Measurements from ENCODE around the gene EHHADH.
"Not testable (repeated sequence)": the region's sequence is repeated elsewhere in the genome, so short reads cannot be mapped to it uniquely, and the experiment has no call there.

Gene EHHADH

GRCh38 chr3:185250653-185251052 lies 3.2 kb downstream of the EHHADH start:
- DNase-seq = no peak

GRCh38 chr3:185250247-185250646 lies 3.6 kb downstream of the EHHADH start:
- DNase-seq = no peak

- no peak for DNase-seq
Measured at GRCh38 chr3:185242642-185243041, 11.2 kb downstream of the EHHADH start.

GRCh38 chr3:185236969-185237368 lies 16.9 kb downstream of the EHHADH start:
- DNase-seq = no peak

GRCh38 chr3:185233328-185233727 lies 20.5 kb downstream of the EHHADH start:
- DNase-seq = no peak

GRCh38 chr3:185226526-185226925 lies 27.3 kb downstream of the EHHADH start:
- not testable (repeated sequence) for DNase-seq

GRCh38 chr3:185225523-185225922 lies 28.3 kb downstream of the EHHADH start:
- no peak for DNase-seq

GRCh38 chr3:185225080-185225479 lies 28.8 kb downstream of the EHHADH start:
- DNase-seq = no peak

- DNase-seq = no peak
Measured at GRCh38 chr3:185221203-185221602, 32.6 kb downstream of the EHHADH start.

GRCh38 chr3:185216607-185216958 lies 37.3 kb downstream of the EHHADH start:
- no peak for DNase-seq

GRCh38 chr3:185215873-185216606 lies 37.8 kb downstream of the EHHADH start:
- DNase-seq = no peak

- no peak for DNase-seq
Measured at GRCh38 chr3:185212559-185212958, 41.3 kb downstream of the EHHADH start.

GRCh38 chr3:185212086-185212485 lies 41.8 kb downstream of the EHHADH start:
- no peak for DNase-seq

GRCh38 chr3:185210621-185211142 lies 43.2 kb downstream of the EHHADH start:
- no peak for DNase-seq

GRCh38 chr3:185208823-185209222 lies 45.0 kb downstream of the EHHADH start:
- no peak for DNase-seq

GRCh38 chr3:185207931-185208746 lies 45.7 kb downstream of the EHHADH start:
- no peak for DNase-seq

GRCh38 chr3:185207481-185207880 lies 46.4 kb downstream of the EHHADH start:
- DNase-seq = no peak

- no peak for DNase-seq
Measured at GRCh38 chr3:185205865-185206264, 48.0 kb downstream of the EHHADH start.

- no peak for DNase-seq
Measured at GRCh38 chr3:185204894-185205293, 49.0 kb downstream of the EHHADH start.

GRCh38 chr3:185200639-185201038 lies 53.2 kb downstream of the EHHADH start:
- DNase-seq = no peak

- DNase-seq = no peak
Measured at GRCh38 chr3:185199671-185200070, 54.2 kb downstream of the EHHADH start.

- no peak for DNase-seq
Measured at GRCh38 chr3:185199206-185199605, 54.6 kb downstream of the EHHADH start.

- DNase-seq = no peak
Measured at GRCh38 chr3:185197068-185197467, 56.8 kb downstream of the EHHADH start.

- no peak for DNase-seq
Measured at GRCh38 chr3:185195652-185196051, 58.2 kb downstream of the EHHADH start.
